ENCODE data around the gene LRRTM1.

DNA sequence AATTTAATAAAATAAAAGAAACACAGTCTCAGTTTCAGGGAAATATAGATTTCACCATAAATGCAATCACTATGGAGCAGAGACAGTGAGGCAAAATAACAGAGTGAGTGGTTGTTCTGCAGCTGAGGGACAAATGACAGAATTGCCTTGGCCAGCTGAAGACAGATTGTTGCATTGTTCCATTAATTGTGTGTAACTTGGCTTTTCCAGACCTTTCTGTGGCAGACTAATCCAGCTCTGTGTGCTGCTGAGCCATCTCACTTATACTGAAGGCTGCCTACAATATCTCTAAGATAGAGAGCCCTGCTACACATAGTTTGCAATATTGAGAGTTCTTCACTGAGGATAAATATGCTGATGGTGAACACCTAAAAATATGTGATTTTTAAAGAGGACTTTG lies 11.5 kb downstream of the LRRTM1 start:
- TF ChIP-seq FOSL2 (IDR thresholded peaks at IDR 0.05; ENCODE audit: borderline replicate concordance, low read depth) = no peak
- TF ChIP-seq, protein P1, sequence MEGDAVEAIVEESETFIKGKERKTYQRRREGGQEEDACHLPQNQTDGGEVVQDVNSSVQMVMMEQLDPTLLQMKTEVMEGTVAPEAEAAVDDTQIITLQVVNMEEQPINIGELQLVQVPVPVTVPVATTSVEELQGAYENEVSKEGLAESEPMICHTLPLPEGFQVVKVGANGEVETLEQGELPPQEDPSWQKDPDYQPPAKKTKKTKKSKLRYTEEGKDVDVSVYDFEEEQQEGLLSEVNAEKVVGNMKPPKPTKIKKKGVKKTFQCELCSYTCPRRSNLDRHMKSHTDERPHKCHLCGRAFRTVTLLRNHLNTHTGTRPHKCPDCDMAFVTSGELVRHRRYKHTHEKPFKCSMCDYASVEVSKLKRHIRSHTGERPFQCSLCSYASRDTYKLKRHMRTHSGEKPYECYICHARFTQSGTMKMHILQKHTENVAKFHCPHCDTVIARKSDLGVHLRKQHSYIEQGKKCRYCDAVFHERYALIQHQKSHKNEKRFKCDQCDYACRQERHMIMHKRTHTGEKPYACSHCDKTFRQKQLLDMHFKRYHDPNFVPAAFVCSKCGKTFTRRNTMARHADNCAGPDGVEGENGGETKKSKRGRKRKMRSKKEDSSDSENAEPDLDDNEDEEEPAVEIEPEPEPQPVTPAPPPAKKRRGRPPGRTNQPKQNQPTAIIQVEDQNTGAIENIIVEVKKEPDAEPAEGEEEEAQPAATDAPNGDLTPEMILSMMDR (IDR thresholded peaks at IDR 0.05) = no peak
- TF ChIP-seq CHD2 (IDR thresholded peaks at IDR 0.05; ENCODE audit: low read length, partially characterized antibody) = no peak
- TF ChIP-seq, protein P2, sequence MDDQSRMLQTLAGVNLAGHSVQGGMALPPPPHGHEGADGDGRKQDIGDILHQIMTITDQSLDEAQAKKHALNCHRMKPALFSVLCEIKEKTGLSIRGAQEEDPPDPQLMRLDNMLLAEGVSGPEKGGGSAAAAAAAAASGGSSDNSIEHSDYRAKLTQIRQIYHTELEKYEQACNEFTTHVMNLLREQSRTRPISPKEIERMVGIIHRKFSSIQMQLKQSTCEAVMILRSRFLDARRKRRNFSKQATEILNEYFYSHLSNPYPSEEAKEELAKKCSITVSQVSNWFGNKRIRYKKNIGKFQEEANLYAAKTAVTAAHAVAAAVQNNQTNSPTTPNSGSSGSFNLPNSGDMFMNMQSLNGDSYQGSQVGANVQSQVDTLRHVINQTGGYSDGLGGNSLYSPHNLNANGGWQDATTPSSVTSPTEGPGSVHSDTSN (IDR thresholded peaks at IDR 0.05) = no peak
- TF ChIP-seq TAF1 (IDR thresholded peaks at IDR 0.05; ENCODE audit: borderline replicate concordance, low read depth, low read length) = no peak

All from SK-N-SH (cell line).